ENCODE measurements around the gene ANKIB1. TPM values are rescaled to one million over a fixed set of nuclear protein-coding genes. Genes with fewer than 3 reads are reported as not detected.
A peak's percentile ranks its signal among the peaks of the same experiment; 100 is the strongest.
"Not testable (repeated sequence)": the region's sequence is repeated elsewhere in the genome, so short reads cannot be mapped to it uniquely, and the experiment has no call there.

Gene ANKIB1
- total RNA-seq, 4 donors from 2014 or later: 44.1 to 53.3 (median 44.9) TPM

GRCh38 chr7:92244808-92245486 is 827 bp upstream of the ANKIB1 start:
- peaks cover 19 to 28% of the 10 kb centered on the region in 2 donors for H3K4me1 ChIP-seq
- WGBS, 2 donors: 1% methylated on average over 11 of the region's 11 CpGs
- DNase-seq: no peak
- intact Hi-C loops (cut with DNase I): loop anchor here (5.0 kb wide), 1 partner anchor 207 kb away; no protein-coding TSS in a partner anchor
- no peaks in the 10 kb centered on the region for H3K27me3 ChIP-seq
- no peaks in the 10 kb centered on the region for H3K9me3 ChIP-seq
- peak overlapping the region; percentile 77 to 97 (median 92) for H3K4me3 ChIP-seq (replicated peaks in 1 of 3)
- H3K36me3 ChIP-seq: peaks cover 3 to 5% of the 10 kb centered on the region in 2 donors
- no peak for TF ChIP-seq POLR2A (IDR thresholded peaks at IDR 0.05)
- peak in 1 of 6 experiments; percentile 2 for TF ChIP-seq CTCF (IDR thresholded peaks at IDR 0.05)
- H3K27ac ChIP-seq: peak overlapping the region; percentile 77 to 95 (median 86)

- H3K4me1 ChIP-seq: peaks cover 19 to 28% of the 10 kb centered on the region in 2 donors
- H3K27ac ChIP-seq: peak overlapping the region; percentile 77 to 95 (median 86)
- no peaks in the 10 kb centered on the region for H3K36me3 ChIP-seq
- no peaks in the 10 kb centered on the region for H3K27me3 ChIP-seq
- TF ChIP-seq CTCF (IDR thresholded peaks at IDR 0.05): no peak
- TF ChIP-seq POLR2A (IDR thresholded peaks at IDR 0.05): no peak
- DNase-seq: peak; percentile 14 to 22
- intact Hi-C loops (cut with DNase I): loop anchor here (5.0 kb wide), 1 partner anchor 206 kb away; no protein-coding TSS in a partner anchor
- peak overlapping the region; percentile 77 to 97 (median 92) for H3K4me3 ChIP-seq (replicated peaks in 1 of 3)
- 0 to 1% methylated on average over 24 to 26 of the region's 35 CpGs for WGBS, 2 donors
- no peaks in the 10 kb centered on the region for H3K9me3 ChIP-seq
Measured at GRCh38 chr7:92246360-92247101, 757 bp downstream of the ANKIB1 start.

- no peak for TF ChIP-seq POLR2A (IDR thresholded peaks at IDR 0.05)
- no peak for TF ChIP-seq CTCF (IDR thresholded peaks at IDR 0.05)
- no peak overlapping the region for H3K27ac ChIP-seq
- H3K36me3 ChIP-seq: no peaks in the 10 kb centered on the region
- no peak overlapping the region for H3K4me3 ChIP-seq (replicated peaks in 1 of 3)
- H3K9me3 ChIP-seq: no peaks in the 10 kb centered on the region
- intact Hi-C loops (cut with DNase I): no loop called here
- peaks cover 11 to 16% of the 10 kb centered on the region in 2 donors for H3K4me1 ChIP-seq
- DNase-seq: no peak
- H3K27me3 ChIP-seq: no peaks in the 10 kb centered on the region
Measured at GRCh38 chr7:92250603-92251002, 4.8 kb downstream of the ANKIB1 start.

GRCh38 chr7:92251181-92251580 is 5.4 kb downstream of the ANKIB1 start:
- 89 to 94% methylated on average over 1 of the region's 1 CpG for WGBS, 2 donors
- TF ChIP-seq POLR2A (IDR thresholded peaks at IDR 0.05) (no peak), CTCF (IDR thresholded peaks at IDR 0.05) (no peak)
- no peak overlapping the region for H3K27ac ChIP-seq
- no peak for DNase-seq
- no peaks in the 10 kb centered on the region for H3K27me3 ChIP-seq
- no peak overlapping the region for H3K4me3 ChIP-seq (replicated peaks in 1 of 3)
- H3K4me1 ChIP-seq: peaks cover 11 to 16% of the 10 kb centered on the region in 2 donors
- no peaks in the 10 kb centered on the region for H3K36me3 ChIP-seq
- no peaks in the 10 kb centered on the region for H3K9me3 ChIP-seq
- intact Hi-C loops (cut with DNase I): no loop called here

- no peak for TF ChIP-seq CTCF (IDR thresholded peaks at IDR 0.05)
- H3K9me3 ChIP-seq: no peaks in the 10 kb centered on the region
- WGBS, 2 donors: 98 to 100% methylated on average over 1 of the region's 1 CpG
Measured at GRCh38 chr7:92253251-92253650, 7.5 kb downstream of the ANKIB1 start.

GRCh38 chr7:92254800-92255199 is 9.0 kb downstream of the ANKIB1 start:
- H3K27me3 ChIP-seq; H3K9me3 ChIP-seq; DNase-seq; H3K27ac ChIP-seq; H3K36me3 ChIP-seq; H3K4me1 ChIP-seq; intact Hi-C loops (cut with DNase I); H3K4me3 ChIP-seq (replicated peaks in 1 of 3): not testable (repeated sequence)
- 87 to 94% methylated on average over 1 of the region's 1 CpG for WGBS, 2 donors

More at GRCh38 chr7:92253251-92253650, 7.5 kb downstream of the ANKIB1 start:
- H3K27ac ChIP-seq: no peak overlapping the region
- H3K27me3 ChIP-seq: no peaks in the 10 kb centered on the region
- H3K4me3 ChIP-seq (replicated peaks in 1 of 3): no peak overlapping the region
- DNase-seq: no peak
- H3K4me1 ChIP-seq: peaks cover under 1 to 1% of the 10 kb centered on the region in 2 donors
- H3K36me3 ChIP-seq: no peaks in the 10 kb centered on the region
- intact Hi-C loops (cut with DNase I): no loop called here
